IPS-15b (cell line): ENCODE measurements around the gene DHX38.
"Not testable (repeated sequence)": the region's sequence is repeated elsewhere in the genome, so short reads cannot be mapped to it uniquely, and the experiment has no call there.

Source experiments
- H3K27me3 ChIP-seq: one replicate; pipeline ENCODE4 v1.6.1; 2013; ENCODE audit warnings: low read length; ENCODE audit not compliant: control insufficient read depth, insufficient read depth
- H3K36me3 ChIP-seq: one replicate; pipeline ENCODE4 v1.6.1; 2013; ENCODE audit warnings: low read length; ENCODE audit not compliant: control insufficient read depth, insufficient read depth
- H3K4me1 ChIP-seq: one replicate; pipeline ENCODE4 v1.6.1; 2013; ENCODE audit warnings: mild to moderate bottlenecking, low read length; ENCODE audit not compliant: control insufficient read depth, insufficient read depth
- H3K4me3 ChIP-seq: one replicate; pipeline ENCODE4 v1.5.1; 2013; ENCODE audit warnings: low read depth, low read length
- H3K9ac ChIP-seq: one replicate; pipeline ENCODE4 v1.6.1; 2013; ENCODE audit warnings: low read depth, mild to moderate bottlenecking, low read length
- H3K9me3 ChIP-seq: one replicate; pipeline ENCODE4 v1.6.1; 2013; ENCODE audit warnings: mild to moderate bottlenecking, low read length; ENCODE audit not compliant: control insufficient read depth, insufficient read depth

DHX38 gene

GRCh38 chr16:72061564-72061963 lies 32.1 kb upstream of the DHX38 start:
- H3K4me1 ChIP-seq = no peaks in the 10 kb centered on the region
- no peaks in the 10 kb centered on the region for H3K27me3 ChIP-seq
- no peak overlapping the region for H3K4me3 ChIP-seq
- H3K36me3 ChIP-seq = no peaks in the 10 kb centered on the region
- H3K9me3 ChIP-seq = no peaks in the 10 kb centered on the region
- H3K9ac ChIP-seq = no peak overlapping the region

DNA sequence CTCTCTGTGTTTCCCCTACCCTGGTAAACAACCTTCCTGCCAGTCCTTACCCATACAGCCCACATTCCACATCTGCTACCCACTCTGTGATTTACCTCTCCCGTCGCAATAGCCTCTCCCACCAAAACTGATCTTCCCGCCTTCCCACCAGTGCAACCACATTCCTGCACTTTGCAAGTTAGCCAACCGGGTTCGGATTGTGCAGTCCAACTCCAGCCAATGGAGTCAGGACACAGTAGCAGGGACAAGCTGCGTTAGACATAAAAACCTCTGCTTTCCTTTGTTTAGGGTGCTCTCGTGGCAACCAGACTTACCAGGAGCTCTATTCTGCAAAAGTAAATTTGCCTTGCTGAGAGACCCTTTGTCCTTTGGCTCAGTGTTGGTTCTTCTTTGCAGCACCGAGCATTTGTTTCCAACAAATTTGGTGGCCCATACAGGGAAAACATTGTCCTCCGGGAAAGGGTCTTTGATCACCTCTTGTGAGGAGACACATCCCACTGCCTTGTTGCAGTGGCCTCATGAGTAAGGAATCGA lies 29.2 kb upstream of the DHX38 start:
- no peaks in the 10 kb centered on the region for H3K27me3 ChIP-seq
- no peaks in the 10 kb centered on the region for H3K36me3 ChIP-seq
- no peaks in the 10 kb centered on the region for H3K9me3 ChIP-seq
- H3K4me1 ChIP-seq = no peaks in the 10 kb centered on the region
- H3K4me3 ChIP-seq = no peak overlapping the region
- no peak overlapping the region for H3K9ac ChIP-seq

- H3K4me1 ChIP-seq = no peaks in the 10 kb centered on the region
- no peaks in the 10 kb centered on the region for H3K36me3 ChIP-seq
- H3K9me3 ChIP-seq = no peaks in the 10 kb centered on the region
- no peaks in the 10 kb centered on the region for H3K27me3 ChIP-seq
- no peak overlapping the region for H3K9ac ChIP-seq
- H3K4me3 ChIP-seq = no peak overlapping the region
Observed at GRCh38 chr16:72066747-72067146, 26.9 kb upstream of the DHX38 start.

DNA sequence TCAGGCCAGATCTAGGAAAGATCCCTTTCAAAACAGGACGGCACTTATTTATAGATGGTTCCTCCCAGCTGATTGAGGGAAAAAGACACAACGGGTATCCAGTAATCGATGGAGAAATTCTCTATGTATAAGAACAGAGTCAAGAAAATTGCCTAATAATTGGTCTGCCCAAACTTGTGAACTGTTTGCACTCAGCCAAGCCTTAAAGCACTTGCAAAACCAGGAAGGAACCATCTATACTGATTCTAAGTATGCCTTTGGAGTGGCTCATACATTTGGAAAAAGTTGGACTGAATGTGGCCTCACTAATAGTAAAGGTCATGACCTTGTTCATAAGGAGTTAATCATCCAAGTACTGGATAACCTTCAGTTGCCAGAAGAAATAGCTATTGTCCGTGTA lies 24.7 kb upstream of the DHX38 start:
- Histone ChIP-seq H3K36me3 (no peaks in the 10 kb centered on the region), H3K4me3 (no peak overlapping the region), H3K27me3 (no peaks in the 10 kb centered on the region), H3K4me1 (no peaks in the 10 kb centered on the region), H3K9me3 (peaks cover 4% of the 10 kb centered on the region), H3K9ac (no peak overlapping the region)

GRCh38 chr16:72072514-72073342 lies 20.9 kb upstream of the DHX38 start:
- Histone ChIP-seq H3K4me3 (no peak overlapping the region), H3K4me1 (no peaks in the 10 kb centered on the region), H3K9me3 (peaks cover 4% of the 10 kb centered on the region), H3K27me3 (no peaks in the 10 kb centered on the region), H3K9ac (no peak overlapping the region), H3K36me3 (no peaks in the 10 kb centered on the region)

DNA sequence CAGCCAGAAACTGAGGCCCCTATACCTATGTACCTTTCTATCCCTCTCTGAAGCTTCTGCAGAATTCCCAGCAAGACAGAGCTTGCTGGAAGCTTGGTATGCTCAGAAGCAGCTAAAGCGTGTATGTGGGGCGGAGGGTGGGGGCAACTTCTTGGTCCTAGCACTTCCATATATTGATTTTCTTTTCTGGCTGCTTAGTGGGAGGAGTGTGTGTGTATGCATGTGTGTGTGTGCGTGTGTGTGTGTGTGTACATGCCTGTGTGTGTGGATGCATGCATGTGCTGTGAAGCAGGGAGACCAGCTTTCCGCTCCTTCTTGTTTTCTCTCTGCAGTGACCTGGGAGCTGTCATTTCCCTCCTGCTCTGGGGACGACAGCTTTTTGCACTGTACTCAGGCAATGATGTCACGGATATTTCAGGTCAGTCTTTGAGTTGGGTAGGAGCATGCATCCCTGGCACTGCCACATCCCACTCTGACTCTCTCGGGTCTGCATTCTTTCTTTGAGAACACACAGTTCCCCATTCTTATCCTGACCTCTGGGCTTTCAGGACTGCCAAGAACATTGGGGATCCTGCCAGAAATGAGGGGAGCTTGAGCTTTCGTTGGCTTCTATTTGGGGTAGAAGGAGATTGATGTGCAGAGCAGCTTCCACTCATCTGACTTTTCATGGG lies 20.0 kb upstream of the DHX38 start:
- H3K9ac ChIP-seq = no peak overlapping the region
- no peaks in the 10 kb centered on the region for H3K27me3 ChIP-seq
- H3K4me1 ChIP-seq = no peaks in the 10 kb centered on the region
- H3K4me3 ChIP-seq = no peak overlapping the region
- H3K36me3 ChIP-seq = no peaks in the 10 kb centered on the region
- H3K9me3 ChIP-seq = peaks cover 4% of the 10 kb centered on the region

DNA sequence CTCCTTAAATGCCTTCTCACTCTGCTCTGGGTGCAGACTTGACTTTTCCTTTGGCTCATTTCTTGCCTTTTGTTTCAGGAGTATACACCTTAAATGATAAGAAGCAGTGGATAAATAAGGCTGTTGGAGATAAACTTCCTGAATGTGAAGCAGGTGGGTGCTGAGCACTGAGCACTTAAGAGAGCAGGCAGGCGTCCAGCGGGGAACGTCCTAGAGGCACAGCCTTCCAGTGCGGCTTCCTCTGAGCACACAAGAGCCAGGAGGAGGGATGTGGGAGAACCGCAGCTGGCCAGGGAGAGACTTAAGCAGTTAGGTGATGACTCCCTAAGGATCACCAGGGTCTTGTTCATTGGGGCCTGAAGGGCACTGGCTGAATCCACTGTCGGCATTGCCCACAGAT lies 18.6 kb upstream of the DHX38 start:
- not testable (repeated sequence) for H3K4me3 ChIP-seq, H3K9ac ChIP-seq, H3K4me1 ChIP-seq, H3K27me3 ChIP-seq, H3K9me3 ChIP-seq, H3K36me3 ChIP-seq

- H3K9me3 ChIP-seq, H3K4me3 ChIP-seq, H3K4me1 ChIP-seq: not testable (repeated sequence)
Observed at GRCh38 chr16:72076991-72077706, 16.5 kb upstream of the DHX38 start.

GRCh38 chr16:72083778-72084404 lies 9.8 kb upstream of the DHX38 start:
- H3K9me3 ChIP-seq = peaks cover 6% of the 10 kb centered on the region
- no peaks in the 10 kb centered on the region for H3K27me3 ChIP-seq
- no peaks in the 10 kb centered on the region for H3K4me1 ChIP-seq
- H3K36me3 ChIP-seq = peaks cover 6% of the 10 kb centered on the region
- no peak overlapping the region for H3K9ac ChIP-seq
- H3K4me3 ChIP-seq = no peak overlapping the region

More at GRCh38 chr16:72076991-72077706, 16.5 kb upstream of the DHX38 start:
- not testable (repeated sequence) for H3K36me3 ChIP-seq, H3K9ac ChIP-seq, H3K27me3 ChIP-seq

GRCh38 chr16:72084445-72084844 lies 9.2 kb upstream of the DHX38 start:
- Histone ChIP-seq H3K4me3 (no peak overlapping the region), H3K9me3 (peaks cover 6% of the 10 kb centered on the region), H3K27me3 (no peaks in the 10 kb centered on the region), H3K36me3 (peaks cover 6% of the 10 kb centered on the region), H3K4me1 (no peaks in the 10 kb centered on the region), H3K9ac (no peak overlapping the region)

DNA sequence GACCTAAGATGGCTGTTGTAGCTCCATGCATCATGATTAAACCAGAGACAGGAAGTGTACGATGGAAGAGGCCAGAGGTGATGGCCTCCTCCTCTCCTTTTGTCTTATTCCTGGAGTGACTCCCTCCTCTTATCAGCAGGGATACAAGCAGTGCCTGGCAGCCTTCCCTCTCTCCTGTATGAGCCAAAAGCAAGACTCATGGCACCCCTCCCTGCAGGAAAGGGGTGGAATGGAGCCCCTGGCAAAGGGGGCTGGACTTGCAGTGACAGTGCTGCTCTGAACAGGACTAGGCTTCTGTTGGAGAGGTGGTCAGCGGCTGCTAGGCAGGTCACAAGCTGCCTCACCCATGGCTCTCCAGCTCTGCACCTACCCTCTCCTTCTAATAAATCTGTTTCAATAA lies 8.6 kb upstream of the DHX38 start:
- H3K4me1 ChIP-seq = no peaks in the 10 kb centered on the region
- H3K36me3 ChIP-seq = peaks cover 6% of the 10 kb centered on the region
- H3K4me3 ChIP-seq = no peak overlapping the region
- H3K27me3 ChIP-seq = no peaks in the 10 kb centered on the region
- peaks cover 6% of the 10 kb centered on the region for H3K9me3 ChIP-seq
- no peak overlapping the region for H3K9ac ChIP-seq
